ENCODE data around the gene PLEKHA6. TPM values are rescaled to one million over a fixed set of nuclear protein-coding genes. Genes with fewer than 3 reads are reported as not detected.

Gene PLEKHA6
- total and polyA plus RNA-seq, 2 of the 8 experiments (the other 6 are each of a cell fraction or from before 2014, with no cell fraction given): 4.8 to 20.2 TPM

- no peak for TF ChIP-seq PHF8 (conservative IDR thresholded peaks at IDR 0.05; ENCODE audit: low read depth, low read length)
- no peak for TF ChIP-seq FOSL1 (IDR thresholded peaks at IDR 0.05; ENCODE audit: insufficient read depth, low read depth, low read length)
- TF ChIP-seq RFX5 (IDR thresholded peaks at IDR 0.05; ENCODE audit: borderline replicate concordance, low read depth, low read length): no peak
- TF ChIP-seq, protein P1, sequence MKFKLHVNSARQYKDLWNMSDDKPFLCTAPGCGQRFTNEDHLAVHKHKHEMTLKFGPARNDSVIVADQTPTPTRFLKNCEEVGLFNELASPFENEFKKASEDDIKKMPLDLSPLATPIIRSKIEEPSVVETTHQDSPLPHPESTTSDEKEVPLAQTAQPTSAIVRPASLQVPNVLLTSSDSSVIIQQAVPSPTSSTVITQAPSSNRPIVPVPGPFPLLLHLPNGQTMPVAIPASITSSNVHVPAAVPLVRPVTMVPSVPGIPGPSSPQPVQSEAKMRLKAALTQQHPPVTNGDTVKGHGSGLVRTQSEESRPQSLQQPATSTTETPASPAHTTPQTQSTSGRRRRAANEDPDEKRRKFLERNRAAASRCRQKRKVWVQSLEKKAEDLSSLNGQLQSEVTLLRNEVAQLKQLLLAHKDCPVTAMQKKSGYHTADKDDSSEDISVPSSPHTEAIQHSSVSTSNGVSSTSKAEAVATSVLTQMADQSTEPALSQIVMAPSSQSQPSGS (IDR thresholded peaks at IDR 0.05; ENCODE audit: low read length): no peak
- no peak for TF ChIP-seq CHD2 (IDR thresholded peaks at IDR 0.05; ENCODE audit: low read length)
- TF ChIP-seq EGR1 (IDR thresholded peaks at IDR 0.05; ENCODE audit: borderline replicate concordance, low read depth, low read length): no peak
Measured at GRCh38 chr1:204170494-204171155, 189.1 kb downstream of the PLEKHA6 start (continued).
